Measurements from ENCODE around the gene ASXL1.
"Not testable (repeated sequence)": the region's sequence is repeated elsewhere in the genome, so short reads cannot be mapped to it uniquely, and the experiment has no call there.

ASXL1 gene

GRCh38 chr20:32455171-32455900, 97.2 kb downstream of the ASXL1 start:
- no peak for DNase-seq

- no peak for DNase-seq
Measured at GRCh38 chr20:32455901-32456701, 98.0 kb downstream of the ASXL1 start.

GRCh38 chr20:32456869-32457478, 98.8 kb downstream of the ASXL1 start:
- DNase-seq: no peak

DNA sequence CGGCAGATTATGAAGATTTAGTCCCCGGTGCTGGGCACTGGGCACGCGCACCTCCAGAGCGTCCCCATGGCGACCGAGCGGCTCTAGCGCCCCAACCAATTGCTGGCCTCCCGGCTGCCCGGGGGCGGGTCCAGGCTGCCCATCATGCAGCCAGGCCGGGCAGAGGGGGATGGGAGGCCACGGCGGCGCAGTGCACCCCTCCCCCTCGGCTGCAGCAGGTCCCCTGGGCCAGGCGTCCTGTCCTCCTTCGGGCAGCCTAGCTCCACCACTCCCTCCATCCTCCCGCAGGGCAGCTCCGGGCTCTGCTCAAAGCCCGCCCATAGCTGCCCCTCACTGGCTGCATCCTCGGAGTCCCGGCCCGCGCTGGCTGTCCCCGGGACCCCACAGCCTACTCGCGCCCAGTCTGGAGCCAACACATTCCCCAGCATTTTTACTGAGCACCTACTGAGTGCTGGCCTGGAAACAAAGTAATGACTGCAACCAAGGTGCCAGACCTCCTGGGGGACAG, 99.4 kb downstream of the ASXL1 start:
- DNase-seq: peak in 1 of 2 experiments; percentile 40

- no peak for DNase-seq
Measured at GRCh38 chr20:32458061-32458836, 100.1 kb downstream of the ASXL1 start.

GRCh38 chr20:32458837-32459220, 100.7 kb downstream of the ASXL1 start:
- DNase-seq: no peak

GRCh38 chr20:32460231-32460630, 102.1 kb downstream of the ASXL1 start:
- no peak for DNase-seq

- no peak for DNase-seq
Measured at GRCh38 chr20:32460683-32461320, 102.7 kb downstream of the ASXL1 start.

- no peak for DNase-seq
Measured at GRCh38 chr20:32461836-32462600, 103.9 kb downstream of the ASXL1 start.

- DNase-seq: no peak
Measured at GRCh38 chr20:32462900-32463641, 104.9 kb downstream of the ASXL1 start.

GRCh38 chr20:32463642-32464400, 105.7 kb downstream of the ASXL1 start:
- no peak for DNase-seq

GRCh38 chr20:32464401-32465091, 106.4 kb downstream of the ASXL1 start:
- DNase-seq: no peak

GRCh38 chr20:32465092-32465900, 107.2 kb downstream of the ASXL1 start:
- no peak for DNase-seq

DNA sequence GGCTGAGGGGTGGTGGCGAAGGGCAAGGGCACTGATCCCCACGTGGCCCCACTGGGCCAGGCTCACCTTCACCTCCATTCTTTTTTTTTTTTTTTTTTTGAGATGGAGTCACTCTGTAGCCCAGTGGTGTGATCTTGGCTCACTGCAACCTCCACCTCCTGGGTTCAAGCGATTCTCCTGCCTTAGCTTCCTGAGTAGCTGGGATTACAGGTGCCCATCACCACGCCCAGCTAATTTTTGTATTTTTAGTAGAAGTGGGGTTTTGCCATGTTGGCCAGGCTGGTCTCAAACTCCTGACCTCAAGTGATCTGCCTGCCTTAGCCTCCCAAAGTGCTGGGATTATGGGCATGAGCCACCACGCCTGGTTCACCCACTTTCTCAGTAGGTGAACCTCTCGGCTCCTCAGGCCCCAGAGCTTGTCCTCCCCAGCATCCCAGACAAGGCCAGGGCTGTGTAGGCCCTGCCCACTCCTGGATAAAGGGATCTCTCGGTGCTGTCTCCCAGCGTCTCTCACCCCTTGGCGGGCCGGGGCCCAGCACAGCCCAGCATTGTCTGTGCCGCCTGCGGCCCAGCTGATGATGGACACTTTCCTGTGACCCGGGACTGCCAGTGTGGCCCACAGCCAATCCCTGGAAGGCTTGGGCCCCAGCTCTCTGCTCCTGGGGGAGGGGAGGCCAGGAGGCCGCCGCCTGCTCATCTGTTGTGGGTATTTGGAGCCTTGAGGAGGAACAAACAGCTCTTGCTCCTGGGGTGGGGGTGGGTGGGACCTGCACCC, 108.0 kb downstream of the ASXL1 start:
- not testable (repeated sequence) for DNase-seq

DNA sequence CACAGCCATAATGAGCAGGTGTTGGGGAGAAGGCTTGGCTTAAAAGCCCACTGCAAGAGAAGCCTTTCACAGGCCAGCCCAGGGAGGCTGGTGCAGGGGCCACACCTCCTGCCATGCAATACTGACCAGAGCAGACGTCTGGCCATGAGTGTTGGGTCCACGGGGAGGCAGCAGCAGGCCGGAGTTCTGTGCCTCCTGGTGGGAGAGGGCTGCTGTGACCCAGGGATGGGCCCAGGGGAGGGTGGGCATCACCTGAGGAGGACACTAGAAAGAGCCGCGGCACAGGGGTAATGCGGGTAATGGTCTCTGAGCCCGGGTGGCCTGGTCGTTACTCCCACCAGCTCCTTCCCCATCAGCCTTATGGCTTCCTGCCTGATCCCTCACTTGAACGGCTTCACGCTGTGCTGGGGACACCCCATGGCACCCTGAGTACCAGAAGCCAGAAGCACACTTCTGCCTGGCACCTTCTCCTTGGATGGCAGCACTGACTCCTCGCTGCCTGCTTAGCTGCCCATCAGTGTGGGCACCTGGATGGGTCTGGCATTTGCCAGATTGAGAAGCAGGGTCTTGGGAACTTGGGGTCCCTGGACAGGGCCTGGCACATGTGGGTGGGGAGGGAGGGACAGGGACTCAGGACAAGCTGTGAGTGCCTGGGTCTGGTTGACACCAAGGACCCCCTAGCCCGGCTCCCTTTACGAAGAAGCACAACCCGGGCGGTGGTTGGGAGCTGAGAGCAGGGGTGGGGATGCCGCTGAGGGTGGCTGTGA, 108.8 kb downstream of the ASXL1 start:
- no peak for DNase-seq

GRCh38 chr20:32467506-32468312, 109.6 kb downstream of the ASXL1 start:
- DNase-seq: no peak
